Stimulated activated CD8-positive, alpha-beta memory T cell treated with anti-CD3 and anti-CD28 coated beads, Interleukin-4, amount 100 ng/mL, for 1 hour (primary cell): Measurements from ENCODE around the gene EFHC2.
"Not testable (repeated sequence)": the region's sequence is repeated elsewhere in the genome, so short reads cannot be mapped to it uniquely, and the experiment has no call there.

Experiments
- DNase-seq, 2 donors: peaks; one replicate each; pipeline ENCODE4 v3.0.0-alpha.2; 2020; ENCODE audit warnings: low read depth in 2 of 2, low spot score in 1 of 2

The EFHC2 gene

GRCh38 chrX:44303119-44303518, 40.4 kb downstream of the EFHC2 start:
- DNase-seq: no peak

- no peak for DNase-seq
Observed at GRCh38 chrX:44299177-44299576, 44.3 kb downstream of the EFHC2 start.

- no peak for DNase-seq
Observed at GRCh38 chrX:44291468-44292092, 51.9 kb downstream of the EFHC2 start.

GRCh38 chrX:44290718-44291117, 52.8 kb downstream of the EFHC2 start:
- DNase-seq: no peak

GRCh38 chrX:44282753-44283152, 60.7 kb downstream of the EFHC2 start:
- DNase-seq: no peak

GRCh38 chrX:44280116-44280515, 63.4 kb downstream of the EFHC2 start:
- no peak for DNase-seq

- no peak for DNase-seq
Observed at GRCh38 chrX:44274096-44274495, 69.4 kb downstream of the EFHC2 start.

GRCh38 chrX:44267861-44268260, 75.6 kb downstream of the EFHC2 start:
- DNase-seq: no peak

GRCh38 chrX:44267116-44267515, 76.4 kb downstream of the EFHC2 start:
- no peak for DNase-seq

- no peak for DNase-seq
Observed at GRCh38 chrX:44265559-44265958, 77.9 kb downstream of the EFHC2 start.

GRCh38 chrX:44264936-44265335, 78.5 kb downstream of the EFHC2 start:
- no peak for DNase-seq

GRCh38 chrX:44261286-44261685, 82.2 kb downstream of the EFHC2 start:
- DNase-seq: no peak

GRCh38 chrX:44260609-44261008, 82.9 kb downstream of the EFHC2 start:
- no peak for DNase-seq

- DNase-seq: not testable (repeated sequence)
Observed at GRCh38 chrX:44255742-44256141, 87.7 kb downstream of the EFHC2 start.

- DNase-seq: no peak
Observed at GRCh38 chrX:44253575-44253942, 89.9 kb downstream of the EFHC2 start.

GRCh38 chrX:44252688-44253574, 90.5 kb downstream of the EFHC2 start:
- DNase-seq: peak; percentile 24 to 41

GRCh38 chrX:44247468-44247867, 96.0 kb downstream of the EFHC2 start:
- DNase-seq: no peak

GRCh38 chrX:44246826-44247225, 96.6 kb downstream of the EFHC2 start:
- DNase-seq: no peak

- no peak for DNase-seq
Observed at GRCh38 chrX:44245733-44246132, 97.7 kb downstream of the EFHC2 start.

GRCh38 chrX:44244008-44244407, 99.5 kb downstream of the EFHC2 start:
- no peak for DNase-seq

- no peak for DNase-seq
Observed at GRCh38 chrX:44241546-44241945, 101.9 kb downstream of the EFHC2 start.

GRCh38 chrX:44240036-44240435, 103.4 kb downstream of the EFHC2 start:
- no peak for DNase-seq

GRCh38 chrX:44239036-44239435, 104.4 kb downstream of the EFHC2 start:
- no peak for DNase-seq
